NCI-H1436 (cell line): ENCODE data around the gene PPP4C.
"Not testable (repeated sequence)": the region's sequence is repeated elsewhere in the genome, so short reads cannot be mapped to it uniquely, and the experiment has no call there.

Experiments used
- DNase-seq: peaks from one replicate; lab custom pipeline; 2025; lab: John Stamatoyannopoulos, UW

The PPP4C gene

DNA sequence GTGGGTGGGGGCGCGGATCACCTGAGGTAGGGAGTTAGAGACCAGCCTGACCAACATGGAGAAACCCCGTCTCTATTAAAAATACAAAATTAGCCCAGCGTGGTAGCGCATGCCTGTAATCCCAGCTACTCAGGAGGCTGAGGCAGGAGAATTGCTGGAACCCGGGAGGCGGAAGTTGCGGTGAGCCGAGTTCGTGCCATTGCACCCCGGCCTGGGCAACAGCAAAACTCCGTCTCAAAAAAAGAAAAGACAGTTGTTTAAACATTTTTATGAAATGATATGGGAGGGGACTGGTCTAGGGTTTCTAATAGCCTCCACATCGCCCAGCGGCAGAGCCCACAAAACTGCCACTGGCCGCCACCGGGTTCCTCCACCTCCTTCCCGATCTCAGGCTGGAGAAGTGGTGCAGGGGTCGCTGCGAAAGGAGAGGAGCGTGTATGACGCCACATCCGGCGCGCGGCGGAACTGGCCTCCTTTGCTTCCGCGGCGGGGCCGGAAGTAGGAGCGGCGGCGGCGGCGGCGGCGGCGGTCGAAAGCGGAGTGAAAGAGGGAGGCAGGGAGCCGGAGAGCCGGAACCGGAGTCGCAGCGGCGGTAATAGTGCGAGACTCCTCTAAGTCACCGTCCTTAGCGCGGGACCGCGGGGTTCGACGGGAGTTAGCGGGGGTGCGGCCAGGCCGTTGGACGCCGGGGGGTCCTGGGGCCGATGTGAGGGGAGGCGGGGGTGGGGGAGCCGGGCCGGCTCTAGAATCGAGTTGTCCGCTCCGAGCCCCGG, at the start of gene PPP4C:
PPP4C (plus strand) TSS at position 492 of the 773 bp plus-strand sequence. CDS start 384 bp downstream, outside the sequence.
- peak; percentile 76 for DNase-seq

DNA sequence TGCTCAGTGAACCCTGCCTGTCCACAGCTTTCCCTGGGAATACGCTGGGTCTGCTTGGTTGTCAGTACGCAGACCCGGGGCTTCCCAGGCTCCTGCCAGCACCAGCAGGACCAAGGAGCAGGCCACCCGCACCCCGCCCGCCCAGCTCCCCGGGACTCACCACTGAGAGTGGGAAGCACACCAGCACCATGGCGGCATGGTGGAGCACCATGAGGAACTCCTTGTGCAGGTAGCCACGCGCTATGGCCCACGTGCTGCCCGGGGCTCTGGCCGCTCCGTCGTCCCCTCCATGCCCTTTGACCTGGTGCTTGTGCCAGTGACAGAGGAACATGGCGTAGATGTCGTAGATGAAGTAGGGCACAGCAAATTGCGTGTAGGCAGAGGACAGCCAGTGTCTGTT, 49.3 kb upstream of the PPP4C start:
- no peak for DNase-seq

DNA sequence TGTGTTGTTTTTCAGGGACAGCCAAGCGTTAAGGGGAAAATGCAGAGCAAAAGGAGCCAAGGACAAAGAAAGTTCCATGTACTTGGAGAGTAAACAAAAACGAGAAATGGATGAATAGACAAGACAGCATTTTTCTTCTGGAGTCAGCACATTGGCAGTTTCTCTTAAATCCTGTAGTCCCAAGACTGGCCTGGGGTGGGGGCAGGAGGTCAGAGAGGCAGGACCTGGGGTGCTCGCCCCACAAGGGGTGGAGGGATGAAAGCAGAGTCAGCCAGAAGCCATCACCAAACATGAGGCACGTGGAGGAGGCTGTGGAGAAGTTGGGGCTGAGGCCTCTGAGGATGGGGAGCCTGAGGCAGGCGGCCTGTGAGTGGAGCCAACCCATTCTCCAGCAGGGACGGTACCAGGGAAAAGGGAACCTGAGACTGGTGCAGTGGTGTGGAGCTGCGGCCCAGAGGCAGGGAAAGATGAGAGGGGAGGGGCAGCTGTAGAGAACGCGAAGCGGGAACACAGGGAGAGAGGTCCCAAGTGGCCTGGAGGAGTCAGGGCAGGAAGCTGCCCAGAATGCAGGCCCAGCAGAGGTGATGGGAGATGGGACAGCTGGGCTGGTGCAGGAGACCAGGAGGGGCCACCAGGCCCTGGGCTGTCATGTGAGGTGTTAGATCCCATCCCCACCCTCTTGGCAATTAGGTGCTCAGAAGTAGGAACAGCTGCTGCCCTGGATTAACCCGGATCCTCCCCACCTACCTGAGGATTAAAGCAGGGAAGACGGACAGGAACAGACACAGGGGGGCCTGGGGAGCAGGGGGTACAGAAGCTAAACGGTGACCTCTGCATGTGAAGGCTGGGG, 48.0 kb upstream of the PPP4C start:
- no peak for DNase-seq

DNA sequence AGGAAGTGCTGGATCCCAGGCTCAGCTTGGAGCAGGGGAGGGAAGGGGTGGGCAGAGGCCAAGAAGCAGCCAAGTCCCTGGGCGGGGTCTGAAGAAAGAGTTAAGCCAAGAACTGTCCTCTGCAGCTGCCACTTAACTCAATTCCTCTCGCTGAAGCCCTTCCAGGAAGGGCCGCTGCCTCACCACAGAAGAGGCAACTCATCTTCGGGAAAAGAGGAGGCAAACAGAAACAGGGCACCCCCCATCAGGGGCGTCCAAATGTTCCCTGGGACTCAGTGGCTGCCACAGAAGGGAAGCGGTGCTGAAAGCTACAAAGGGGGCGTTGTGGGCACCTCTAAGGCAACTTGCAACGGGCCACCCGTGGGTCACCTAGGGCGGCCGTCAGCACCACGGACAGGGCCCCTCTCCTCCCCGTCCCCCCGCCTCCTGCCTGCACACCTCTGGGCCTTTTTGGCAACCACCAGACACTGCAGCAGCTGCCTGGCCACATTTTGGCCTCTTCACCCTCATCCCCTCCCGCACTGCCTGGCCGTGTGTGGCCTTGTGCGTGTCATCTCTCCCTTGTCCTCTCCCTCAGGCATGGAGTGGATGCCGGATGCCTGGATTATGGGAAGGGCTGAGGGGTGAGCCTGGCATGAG, 47.2 kb upstream of the PPP4C start:
- DNase-seq: no peak

DNA sequence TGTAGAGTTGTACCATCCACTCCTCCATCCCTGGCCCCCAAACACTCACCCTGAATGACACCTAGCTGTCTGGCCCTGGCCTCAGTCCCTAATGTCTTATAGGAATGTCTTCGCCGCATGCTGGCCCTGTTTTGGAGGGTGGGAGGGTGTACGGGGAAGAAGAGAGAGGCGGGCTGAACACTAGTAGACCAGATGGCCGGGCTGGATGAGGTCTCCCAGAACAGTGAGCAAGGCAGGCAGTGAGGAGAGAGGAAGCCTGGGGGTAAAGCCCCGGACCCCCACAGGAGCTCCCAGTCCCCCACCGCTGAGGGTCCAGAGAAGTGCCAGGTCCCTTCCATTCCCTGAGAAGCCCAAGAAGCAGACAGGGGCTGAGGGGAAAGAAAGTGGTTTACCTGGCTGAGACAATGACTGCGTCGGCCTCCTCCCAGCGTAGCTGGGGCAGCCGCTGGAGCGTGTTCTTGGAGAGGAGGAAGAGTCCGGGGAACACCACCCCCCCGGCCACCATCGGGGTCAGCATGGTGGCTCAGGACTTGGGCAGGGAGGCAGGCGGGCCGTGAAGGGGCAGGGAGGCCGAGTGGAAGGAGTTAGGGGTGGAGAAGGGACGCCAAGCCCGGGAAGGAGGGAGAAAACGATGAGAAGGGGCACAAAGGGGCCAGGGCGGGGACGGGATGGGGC, 45.6 kb upstream of the PPP4C start:
- DNase-seq: no peak

DNA sequence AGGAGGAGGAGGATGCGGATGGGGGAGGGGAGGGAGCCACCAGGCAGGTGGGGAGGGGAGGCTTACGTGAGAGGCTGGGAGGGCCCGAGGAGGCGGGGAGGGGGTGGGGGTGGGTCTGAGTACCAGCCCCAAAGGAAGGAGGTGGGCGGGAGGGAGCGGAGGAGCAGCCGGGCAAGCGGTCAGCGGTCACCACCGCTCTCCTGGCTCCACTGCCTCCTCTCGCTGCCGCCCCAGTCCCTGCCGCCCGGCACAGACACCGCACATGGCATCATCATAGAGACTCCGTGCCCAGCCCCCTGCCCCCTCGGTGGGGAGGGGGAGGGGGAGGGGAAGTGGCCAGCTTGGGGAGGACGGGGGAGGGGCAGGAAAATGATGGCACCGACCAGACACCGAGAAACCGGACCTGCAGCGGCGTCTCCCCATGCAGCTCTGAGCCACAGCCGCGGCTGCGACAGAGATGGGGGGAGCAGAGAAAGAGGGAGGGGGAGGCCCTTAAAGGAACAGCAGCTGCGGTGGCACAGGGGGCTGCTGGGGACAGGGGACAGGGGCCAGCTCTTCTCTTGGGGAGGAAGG, 44.9 kb upstream of the PPP4C start, which contains the start of gene TLCD3B:
TLCD3B (minus strand) TSS at position 431 of the 573 bp plus-strand sequence. CDS start 744 bp downstream, outside the sequence.
- DNase-seq: peak; percentile 32

DNA sequence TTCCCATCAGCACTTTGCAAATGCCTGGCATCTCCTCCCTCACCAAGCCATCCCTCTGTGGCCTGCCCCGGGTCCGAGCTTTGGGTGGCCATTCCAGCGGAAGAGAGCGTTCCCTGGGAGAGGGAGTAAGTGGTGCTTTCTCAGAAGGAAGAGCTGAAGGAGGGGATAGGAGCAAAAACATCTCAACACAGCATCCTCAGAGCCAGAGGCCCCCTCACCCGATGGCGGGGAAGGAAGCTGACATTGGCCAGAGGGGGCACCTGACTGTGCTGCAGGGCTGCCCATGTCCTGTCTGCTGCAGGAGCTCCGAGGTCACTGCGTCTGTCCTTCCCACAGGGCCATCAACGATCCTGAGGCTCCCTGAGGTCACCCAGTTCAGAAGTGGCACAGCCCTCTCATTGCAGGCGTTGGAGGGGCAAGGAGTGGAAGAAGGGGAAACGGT, 44.3 kb upstream of the PPP4C start:
- DNase-seq: no peak

DNA sequence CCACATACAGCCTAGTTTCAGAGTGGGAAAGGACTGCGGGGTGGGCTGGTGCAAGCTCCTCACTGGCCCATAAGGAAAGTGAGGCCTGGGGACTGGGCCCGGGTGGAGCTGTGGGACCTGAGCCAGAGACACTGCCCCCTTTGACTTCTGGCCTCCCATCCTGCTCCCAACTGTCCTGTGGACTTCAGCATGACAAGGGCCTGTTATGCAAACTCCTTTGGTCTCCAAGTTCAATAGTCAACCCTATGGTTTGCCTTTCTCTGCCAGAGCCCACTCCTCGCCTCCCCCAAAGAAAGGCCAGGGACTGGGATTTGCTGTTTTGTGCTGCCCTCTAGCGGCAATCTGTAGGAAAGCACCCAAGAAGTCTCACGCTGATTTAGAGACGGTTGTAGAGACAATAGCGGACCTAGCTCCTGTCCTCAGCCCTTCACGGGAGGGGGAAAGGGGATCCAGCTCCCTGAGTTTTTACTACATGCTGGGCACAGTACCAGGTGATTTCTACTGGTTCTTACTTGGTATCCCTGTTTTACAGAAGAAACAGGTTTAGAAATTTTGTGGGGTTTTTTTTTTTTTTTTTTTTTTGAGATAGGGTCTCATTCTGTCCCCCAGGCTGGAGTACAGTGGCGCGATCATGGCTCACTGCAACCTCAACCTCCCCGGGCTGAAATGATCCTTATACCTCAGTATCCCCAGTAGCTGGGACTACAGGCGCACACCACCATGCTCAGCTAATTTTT, 43.5 kb upstream of the PPP4C start:
- DNase-seq: peak; percentile 75

DNA sequence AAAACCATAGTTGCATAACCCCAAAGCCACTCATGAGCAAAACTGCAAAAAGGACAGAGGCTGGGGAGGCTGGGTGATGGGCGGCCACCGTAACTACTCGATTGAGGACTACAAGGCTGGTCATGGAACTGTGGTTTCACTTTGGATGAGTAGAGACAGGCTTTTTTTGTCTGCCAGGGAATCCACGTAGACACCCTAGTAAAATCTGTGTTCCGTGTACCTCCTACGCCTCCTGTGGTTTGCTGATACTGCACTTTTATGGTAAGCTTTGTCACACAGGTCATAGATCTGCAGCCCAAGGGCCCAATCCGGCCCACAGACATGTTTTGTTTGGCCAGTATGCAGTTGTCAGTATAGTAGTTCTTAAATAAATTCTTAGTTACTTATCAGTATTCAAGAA, 42.5 kb upstream of the PPP4C start:
- no peak for DNase-seq

DNA sequence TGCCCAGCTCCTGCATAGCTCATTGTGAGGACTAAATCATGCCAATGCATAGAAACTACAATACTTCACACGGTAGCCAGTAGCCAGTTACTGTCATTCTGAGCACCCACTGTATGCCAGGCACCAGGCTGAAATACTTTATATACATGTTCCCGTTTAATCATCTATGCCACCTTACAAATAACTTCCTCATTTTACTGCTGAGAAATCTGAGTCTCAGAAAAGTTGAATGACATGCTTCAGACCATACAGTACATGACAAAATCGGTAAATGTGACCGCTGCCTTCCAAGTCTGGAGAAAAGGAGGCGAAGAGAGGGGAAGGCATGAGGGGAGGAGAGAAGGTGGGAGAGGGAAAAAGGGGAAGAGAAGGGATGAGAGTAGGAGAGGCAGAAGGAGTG, 35.6 kb upstream of the PPP4C start:
- no peak for DNase-seq

DNA sequence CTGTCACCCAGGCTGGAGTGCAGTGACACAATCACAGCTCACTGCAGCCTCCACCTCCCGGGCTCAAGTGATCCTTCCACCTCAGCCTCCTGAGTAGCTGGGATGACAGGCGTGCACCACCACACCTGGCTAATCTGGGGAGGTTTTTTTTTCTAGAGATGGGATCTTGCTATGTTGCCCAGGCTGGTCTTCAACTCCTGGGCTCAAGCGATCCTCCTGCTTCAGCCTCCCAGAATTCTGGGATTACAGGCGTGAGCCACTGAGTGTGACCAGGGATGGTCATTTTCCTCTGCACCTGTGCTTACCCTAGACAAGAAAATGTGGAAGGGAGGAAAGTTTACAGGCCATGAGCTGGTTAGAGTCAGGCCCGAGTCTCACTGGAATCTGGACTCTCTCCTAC, 35.1 kb upstream of the PPP4C start:
- not testable (repeated sequence) for DNase-seq

DNA sequence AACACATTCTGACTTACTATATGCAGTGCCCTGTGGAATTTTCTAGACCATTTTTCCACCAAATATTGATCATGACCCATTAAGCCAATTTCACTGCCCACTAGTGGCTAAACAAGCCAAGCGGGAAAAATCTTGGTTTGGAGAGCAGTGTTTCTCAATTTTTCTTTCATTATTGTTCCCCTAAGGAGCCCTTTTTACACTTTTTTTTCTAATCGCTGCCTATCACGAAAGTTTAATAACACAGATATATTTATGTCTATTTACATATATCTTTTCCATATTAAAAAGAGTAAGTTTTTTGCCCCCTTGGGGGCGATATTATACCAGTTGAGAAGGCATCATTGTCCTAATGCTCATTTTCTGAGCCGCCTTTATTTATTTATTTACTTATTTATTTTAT, 34.0 kb upstream of the PPP4C start:
- no peak for DNase-seq

DNA sequence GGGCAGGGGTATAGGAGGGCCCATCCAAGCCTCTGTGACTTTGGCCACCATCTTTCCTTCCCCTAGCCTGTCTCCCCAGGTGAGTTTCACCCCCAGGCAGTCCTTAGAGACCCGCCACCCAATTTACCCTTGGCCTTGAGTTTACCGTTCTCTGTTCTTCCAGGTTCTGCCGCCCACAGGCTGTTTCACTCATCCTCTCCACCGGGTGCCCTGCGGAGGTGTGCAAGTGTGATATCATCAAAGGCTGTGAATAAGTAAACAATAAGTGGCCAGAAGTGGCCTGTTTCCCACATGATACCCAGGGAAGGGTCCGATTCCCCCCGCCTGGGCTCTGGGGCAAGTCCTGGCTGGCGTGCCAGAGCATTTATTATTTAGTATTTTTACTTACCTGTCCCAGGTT, 29.6 kb upstream of the PPP4C start:
- DNase-seq: no peak

DNA sequence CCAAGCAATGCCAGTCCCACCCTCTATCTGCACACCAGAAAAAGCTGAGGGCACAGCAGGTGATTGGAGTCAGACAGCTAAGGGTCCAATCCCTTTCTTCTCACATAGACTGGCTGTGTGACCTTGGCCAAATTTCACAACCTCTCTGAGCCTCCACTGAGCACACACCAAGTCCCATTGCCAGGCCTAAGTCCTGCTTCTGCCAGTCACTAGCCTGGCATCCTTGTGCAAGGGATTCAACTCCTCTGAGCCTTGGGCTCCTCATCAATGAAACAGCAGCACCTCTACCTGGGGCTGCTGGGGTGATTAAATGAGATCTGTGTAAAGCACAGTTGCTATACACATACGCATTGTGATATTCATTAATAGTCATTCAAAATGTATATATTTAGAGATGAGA, 29.2 kb upstream of the PPP4C start:
- no peak for DNase-seq

DNA sequence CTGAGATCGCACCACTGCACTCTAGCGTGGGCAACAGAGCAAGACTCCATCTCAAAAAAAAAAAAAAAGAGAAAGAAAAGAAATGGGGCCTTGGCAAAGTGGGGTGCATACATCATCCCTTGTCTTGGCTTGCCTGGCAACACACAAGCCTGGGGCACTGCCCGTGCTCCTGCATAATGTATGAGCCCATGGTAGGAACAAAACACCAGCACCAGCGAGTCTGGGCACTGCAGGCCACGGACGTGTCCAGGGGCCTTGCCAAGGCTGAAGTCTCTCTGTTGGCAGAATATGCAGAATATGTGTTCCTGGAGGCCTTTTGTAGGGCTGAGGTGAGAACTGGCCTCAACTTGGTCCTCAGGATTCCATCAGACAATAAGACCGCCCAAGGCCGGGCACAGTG, 25.9 kb upstream of the PPP4C start:
- no peak for DNase-seq

DNA sequence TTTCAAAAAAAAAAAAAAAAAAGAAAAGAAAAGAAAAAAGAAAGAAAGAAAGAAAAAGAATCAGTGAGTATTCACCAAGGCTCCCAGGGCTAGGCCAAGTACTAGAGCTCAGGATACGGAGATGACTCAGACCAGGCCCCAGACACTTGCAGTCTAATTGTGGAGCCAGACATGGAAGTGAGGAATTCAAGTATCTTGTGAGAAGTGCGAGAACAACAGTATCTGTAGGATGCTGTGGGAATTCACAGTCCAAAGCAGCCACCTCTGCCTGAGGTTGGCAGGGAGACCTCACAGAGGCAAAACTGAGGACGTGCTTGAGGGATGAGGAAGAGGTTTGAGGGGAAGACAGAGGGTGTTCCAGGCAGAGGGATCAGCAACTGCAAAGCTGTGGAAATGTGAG, 24.3 kb upstream of the PPP4C start:
- DNase-seq: no peak

DNA sequence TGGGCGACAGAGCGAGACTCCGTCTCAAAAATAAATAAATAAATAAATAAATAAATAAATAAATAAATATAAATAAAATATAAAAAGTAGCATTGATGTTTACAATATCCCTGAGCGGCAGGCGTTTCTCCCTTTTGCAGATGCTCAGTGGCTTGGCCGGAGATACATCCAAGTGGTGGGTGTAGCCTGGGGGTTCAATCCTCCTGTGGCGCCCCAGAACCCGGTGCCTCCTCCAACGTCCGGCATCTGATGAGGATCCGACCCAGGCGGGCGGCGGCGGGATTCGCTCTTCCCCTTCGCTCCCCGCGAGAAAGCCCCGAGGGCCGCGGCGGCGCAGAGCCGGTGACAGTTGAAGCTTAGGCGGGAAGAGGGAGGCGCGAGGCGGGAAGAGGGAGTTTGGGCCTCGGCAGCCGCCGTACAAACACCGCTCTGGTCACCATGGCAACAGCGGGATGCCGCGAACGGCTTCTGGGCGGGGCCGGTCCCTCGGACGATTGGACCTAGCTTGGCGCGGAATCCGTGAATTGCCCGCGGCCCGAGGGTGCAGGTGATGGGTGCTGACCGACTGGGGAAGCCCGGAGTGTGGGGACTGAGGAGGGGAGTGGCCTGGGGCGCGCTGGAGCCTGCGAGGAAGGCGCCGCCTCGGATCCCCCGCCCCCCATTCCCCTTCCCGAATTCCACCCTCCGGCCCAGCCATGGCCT, 23.0 kb upstream of the PPP4C start:
- DNase-seq: peak; percentile 92

DNA sequence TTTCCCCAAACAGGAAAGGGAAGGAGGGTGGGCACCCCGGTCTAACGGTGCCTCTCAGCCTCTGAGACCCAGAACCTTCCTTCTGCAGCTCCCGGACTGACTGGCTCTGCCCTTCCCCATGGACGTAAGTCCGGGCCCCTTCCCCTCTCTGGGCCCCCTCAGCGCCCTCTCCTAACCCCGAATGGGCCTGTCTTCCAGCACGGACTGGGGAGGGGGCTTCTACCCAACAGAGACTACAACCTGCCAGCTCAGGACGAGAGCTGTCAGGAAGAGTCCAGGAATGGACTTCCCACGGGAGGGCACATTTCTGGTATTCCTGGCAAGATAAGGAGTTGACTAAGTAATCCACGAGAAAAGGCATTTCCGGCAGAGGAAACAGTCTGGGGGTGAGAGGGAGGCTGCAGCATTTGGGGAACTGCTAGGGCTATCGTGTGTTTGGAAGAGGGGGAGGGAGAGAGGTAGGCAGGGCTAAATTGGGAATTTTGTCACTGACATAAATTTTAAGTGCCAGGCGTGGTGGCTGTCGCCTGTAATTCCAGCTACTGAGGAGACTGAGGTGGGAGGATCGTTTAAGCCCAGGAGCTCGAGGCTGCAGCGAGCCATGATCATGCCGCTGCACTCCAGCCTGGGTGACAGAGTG, 22.3 kb upstream of the PPP4C start:
- no peak for DNase-seq

DNA sequence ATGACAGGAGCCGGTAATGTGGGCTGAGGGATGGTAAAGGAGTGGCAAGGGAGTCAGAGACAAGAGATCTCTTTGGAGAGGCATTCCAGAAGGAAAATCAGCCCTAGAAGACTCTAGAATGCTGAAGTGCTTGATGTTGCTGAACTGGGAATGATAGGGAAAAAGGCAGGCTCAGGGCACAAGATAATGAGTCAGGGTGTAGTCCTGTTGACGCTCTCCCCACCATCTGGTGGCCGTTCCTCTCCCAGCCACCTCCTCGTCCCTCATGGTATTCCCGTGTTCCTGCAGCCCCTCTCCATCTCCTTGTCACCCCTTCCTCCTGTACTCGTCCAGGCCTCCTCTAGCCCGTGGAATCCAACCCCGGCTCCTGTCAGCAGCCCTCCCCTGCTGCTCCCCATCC, 21.3 kb upstream of the PPP4C start:
- DNase-seq: no peak
